HG03575 (cell line): ENCODE measurements around the gene HOXA3.

Experiments used
- ATAC-seq: cut with Tn5 transposase; IDR thresholded peaks from one replicate; pipeline ENCODE4 v1.9.1; 2021; ENCODE audit not compliant: unreplicated experiment, insufficient number of reproducible peaks, low FRiP score; ENCODE audit errors: extremely low read depth

Gene HOXA3

GRCh38 chr7:27111042-27111750 is 41.2 kb downstream of the HOXA3 start:
- ATAC-seq, result no peak

- no peak for ATAC-seq
Observed at GRCh38 chr7:27110186-27111031, 42.0 kb downstream of the HOXA3 start.

GRCh38 chr7:27109466-27110185 is 42.8 kb downstream of the HOXA3 start:
- ATAC-seq, result no peak

GRCh38 chr7:27108390-27109127 is 43.8 kb downstream of the HOXA3 start:
- ATAC-seq, result no peak

- no peak for ATAC-seq
Observed at GRCh38 chr7:27107391-27108381, 44.7 kb downstream of the HOXA3 start.

GRCh38 chr7:27106901-27107240 is 45.5 kb downstream of the HOXA3 start:
- ATAC-seq, result no peak

GRCh38 chr7:27106181-27106900 is 46.0 kb downstream of the HOXA3 start:
- no peak for ATAC-seq

- no peak for ATAC-seq
Observed at GRCh38 chr7:27105301-27106031, 46.9 kb downstream of the HOXA3 start.

- ATAC-seq, result no peak
Observed at GRCh38 chr7:27104341-27105058, 47.9 kb downstream of the HOXA3 start.

- no peak for ATAC-seq
Observed at GRCh38 chr7:27103489-27104226, 48.7 kb downstream of the HOXA3 start.

- ATAC-seq, result no peak
Observed at GRCh38 chr7:27102581-27103442, 49.6 kb downstream of the HOXA3 start, which contains the start of gene HOXA2. Gene HOXA2, minus strand, starts transcription at chr7:27102683. Its CDS starts 183 bp downstream, at chr7:27102500.

- ATAC-seq, result no peak
Observed at GRCh38 chr7:27101957-27102580, 50.3 kb downstream of the HOXA3 start.

GRCh38 chr7:27101171-27101956 is 51.0 kb downstream of the HOXA3 start:
- no peak for ATAC-seq
